ENCODE results near the gene GRIN2A. TPM values are rescaled to one million over a fixed set of nuclear protein-coding genes. Genes with fewer than 3 reads are reported as not detected.
"Not testable (repeated sequence)": the region's sequence is repeated elsewhere in the genome, so short reads cannot be mapped to it uniquely, and the experiment has no call there.

Gene GRIN2A
- total RNA-seq, 2 experiments from 2014 or later = not detected

DNA sequence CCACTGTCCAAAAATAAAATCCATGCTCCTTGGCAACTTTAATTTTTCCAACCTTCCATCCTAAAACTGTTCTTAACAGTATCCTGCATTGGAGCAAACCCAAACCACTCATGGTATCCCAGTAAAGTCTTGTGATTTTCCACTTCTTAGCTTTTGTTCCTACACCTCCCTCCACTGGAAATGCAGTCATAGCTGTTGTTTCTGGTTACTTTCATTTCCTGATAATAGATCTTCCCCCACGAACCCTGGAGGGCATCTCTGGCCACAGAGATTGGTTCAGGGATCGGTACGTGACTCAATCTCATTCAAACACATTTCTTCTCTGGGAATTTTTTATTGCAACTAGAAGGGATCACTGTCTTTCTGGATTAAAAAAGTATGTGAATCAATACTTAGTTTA is 276.0 kb downstream of the GRIN2A start:
- ChIA-PET POLR2A (no interaction called here), CTCF (no interaction called here)
- H3K4me1 Mint-ChIP-seq (ENCODE audit: low read depth) = no peaks in the 10 kb centered on the region
- no peak overlapping the region for H3K27ac Mint-ChIP-seq
- H3K9me3 Mint-ChIP-seq = peaks cover 5% of the 10 kb centered on the region
- no peaks in the 10 kb centered on the region for H3K36me3 Mint-ChIP-seq
- intact Hi-C loops (cut with micrococcal nuclease) = no loop called here
- DNase-seq = no peak
- H3K4me3 Mint-ChIP-seq = no peak overlapping the region
- no peaks in the 10 kb centered on the region for H3K27me3 Mint-ChIP-seq

DNA sequence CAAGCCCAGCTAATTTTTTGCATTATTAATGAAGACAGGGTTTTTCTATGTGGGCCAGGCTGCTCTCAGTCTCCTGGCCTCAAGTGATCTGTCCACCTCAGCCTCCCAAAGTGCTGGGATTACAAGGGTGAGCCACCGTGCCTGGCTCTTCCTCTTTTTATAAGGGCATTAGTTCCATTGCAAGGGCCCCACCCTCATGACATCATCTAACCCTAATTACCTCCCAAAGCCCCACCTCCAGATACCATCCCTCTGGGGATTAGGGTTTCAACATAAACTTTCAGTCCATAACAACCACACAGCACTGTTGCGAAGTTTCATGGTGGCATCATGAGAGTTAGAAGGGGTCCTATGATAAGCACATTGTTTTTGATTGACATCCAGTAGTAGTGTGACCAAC is 277.7 kb downstream of the GRIN2A start:
- Mint-ChIP-seq H3K27me3 (no peaks in the 10 kb centered on the region), H3K4me1 (ENCODE audit: low read depth) (no peaks in the 10 kb centered on the region), H3K9me3 (peaks cover 5% of the 10 kb centered on the region), H3K36me3 (no peaks in the 10 kb centered on the region), H3K4me3 (no peak overlapping the region), H3K27ac (no peak overlapping the region)
- intact Hi-C loops (cut with micrococcal nuclease) = no loop called here
- no peak for DNase-seq
- CTCF ChIA-PET = no interaction called here
- POLR2A ChIA-PET = no interaction called here

DNA sequence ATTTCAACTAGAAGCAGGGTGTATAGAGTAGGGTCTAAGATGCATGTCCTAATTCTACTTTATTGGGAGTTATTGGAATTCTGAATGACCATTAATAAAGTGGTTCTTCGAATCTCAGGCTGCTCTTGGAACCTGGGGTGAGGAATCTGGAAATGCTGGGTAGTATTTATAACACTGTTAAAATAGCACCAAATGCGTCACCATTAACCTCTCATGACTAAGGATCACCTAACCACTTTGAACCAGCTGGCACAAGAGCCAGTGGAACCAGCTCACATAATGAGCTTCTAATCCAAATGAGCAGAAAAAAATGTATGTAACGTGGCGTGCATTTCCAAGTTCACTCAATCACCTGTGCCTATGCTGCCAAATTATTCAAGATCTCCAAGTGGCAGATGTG is 281.7 kb downstream of the GRIN2A start:
- Mint-ChIP-seq H3K4me1 (ENCODE audit: low read depth) (no peaks in the 10 kb centered on the region), H3K9me3 (peaks cover 3% of the 10 kb centered on the region), H3K27ac (no peak overlapping the region), H3K36me3 (no peaks in the 10 kb centered on the region), H3K27me3 (no peaks in the 10 kb centered on the region), H3K4me3 (no peak overlapping the region)
- ChIA-PET POLR2A (no interaction called here), CTCF (no interaction called here)
- no peak for DNase-seq
- intact Hi-C loops (cut with micrococcal nuclease) = no loop called here

DNA sequence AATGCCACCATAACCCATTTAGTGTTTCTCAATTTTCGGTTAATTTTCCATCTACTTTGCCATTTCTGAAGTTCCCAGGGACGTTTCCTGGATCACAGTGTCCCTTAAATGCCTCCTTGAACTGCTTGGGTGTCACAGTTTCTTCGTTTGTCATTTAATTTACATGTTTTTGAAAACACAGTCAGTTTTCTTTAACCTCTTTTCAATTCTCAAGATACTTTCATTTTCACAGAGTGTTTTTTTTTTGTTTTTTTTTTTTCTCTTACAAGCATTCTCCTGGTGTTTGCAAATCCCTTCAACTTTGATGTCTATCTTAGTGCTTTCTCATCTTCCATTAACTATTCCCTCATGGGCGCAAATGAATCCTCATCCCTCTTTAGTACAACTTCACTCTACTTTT is 283.7 kb downstream of the GRIN2A start:
- POLR2A ChIA-PET = no interaction called here
- H3K36me3 Mint-ChIP-seq = no peaks in the 10 kb centered on the region
- intact Hi-C loops (cut with micrococcal nuclease) = no loop called here

DNA sequence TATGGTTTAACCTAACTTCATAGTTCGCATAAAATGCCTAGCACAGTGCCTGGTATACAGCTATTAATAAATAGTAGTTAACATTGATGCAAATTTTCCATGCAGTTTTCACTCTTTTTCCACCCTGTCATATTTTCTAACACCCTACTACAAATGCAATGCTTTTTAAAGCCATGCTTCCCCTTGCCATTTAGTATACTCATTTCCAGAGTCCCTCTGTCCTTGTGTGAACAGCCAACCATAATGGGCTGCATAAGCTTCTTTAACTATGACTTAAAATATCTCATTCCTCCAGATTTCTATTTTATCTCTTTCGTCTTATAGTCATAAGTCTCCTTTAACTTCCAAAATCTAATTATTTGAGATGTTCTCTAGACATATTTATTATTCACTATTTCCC is 284.1 kb downstream of the GRIN2A start:
- H3K4me3 Mint-ChIP-seq = no peak overlapping the region
- no peaks in the 10 kb centered on the region for H3K27me3 Mint-ChIP-seq
- POLR2A ChIA-PET = no interaction called here
- peaks cover 3% of the 10 kb centered on the region for H3K9me3 Mint-ChIP-seq
- intact Hi-C loops (cut with micrococcal nuclease) = no loop called here
- CTCF ChIA-PET = no interaction called here
- no peak overlapping the region for H3K27ac Mint-ChIP-seq
- DNase-seq = no peak
- H3K36me3 Mint-ChIP-seq = no peaks in the 10 kb centered on the region
- H3K4me1 Mint-ChIP-seq (ENCODE audit: low read depth) = no peaks in the 10 kb centered on the region

More for the DNA sequence above, 283.7 kb downstream of the GRIN2A start:
- H3K9me3 Mint-ChIP-seq = peaks cover 7% of the 10 kb centered on the region
- no peaks in the 10 kb centered on the region for H3K4me1 Mint-ChIP-seq (ENCODE audit: low read depth)
- no peak overlapping the region for H3K27ac Mint-ChIP-seq
- CTCF ChIA-PET = no interaction called here
- no peak overlapping the region for H3K4me3 Mint-ChIP-seq
- DNase-seq = no peak
- no peaks in the 10 kb centered on the region for H3K27me3 Mint-ChIP-seq

DNA sequence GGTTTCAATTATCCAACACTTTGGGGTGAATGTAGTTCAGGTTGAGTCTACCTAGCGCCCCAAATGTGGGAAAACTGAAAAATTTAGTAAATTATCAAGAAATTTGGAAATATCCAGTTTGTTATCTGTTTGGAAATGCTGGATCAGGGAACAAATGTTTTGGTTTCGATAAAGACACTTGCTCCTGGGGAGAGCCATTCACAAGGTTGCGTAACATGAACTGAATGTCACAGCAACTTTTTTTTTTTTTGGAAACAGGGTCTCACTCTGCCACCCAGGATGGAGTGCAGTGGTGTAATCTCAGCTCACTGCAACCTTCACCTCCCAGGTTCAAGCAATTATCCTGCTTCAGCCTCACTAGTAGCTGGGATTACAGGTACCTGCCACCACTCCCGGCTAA is 286.4 kb downstream of the GRIN2A start:
- DNase-seq = no peak
- Mint-ChIP-seq H3K9me3 (peaks cover 6% of the 10 kb centered on the region), H3K27me3 (no peaks in the 10 kb centered on the region), H3K27ac (no peak overlapping the region), H3K4me3 (no peak overlapping the region), H3K4me1 (ENCODE audit: low read depth) (no peaks in the 10 kb centered on the region), H3K36me3 (no peaks in the 10 kb centered on the region)
- ChIA-PET POLR2A (no interaction called here), CTCF (no interaction called here)
- intact Hi-C loops (cut with micrococcal nuclease) = no loop called here

DNA sequence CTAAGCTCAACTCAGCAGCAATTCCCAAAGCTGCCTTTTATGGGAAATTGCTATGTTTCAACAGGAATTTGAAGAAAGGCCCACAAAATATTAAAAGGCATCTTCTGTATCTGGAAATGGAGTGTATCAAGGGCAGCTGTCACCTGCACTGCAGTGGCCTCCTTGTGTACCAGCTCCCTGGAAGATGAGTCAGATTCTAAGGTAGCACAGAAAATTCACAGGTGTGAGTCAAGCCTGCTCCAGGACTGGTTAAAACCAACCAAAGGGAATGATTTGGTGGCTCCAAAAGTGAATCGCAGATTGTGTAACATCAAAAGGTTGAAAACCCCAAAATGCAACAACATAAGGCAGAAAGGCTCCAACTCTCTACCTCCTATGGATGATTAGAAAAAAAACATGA is 296.4 kb downstream of the GRIN2A start:
- Mint-ChIP-seq H3K4me1 (ENCODE audit: low read depth) (no peaks in the 10 kb centered on the region), H3K36me3 (no peaks in the 10 kb centered on the region), H3K9me3 (no peaks in the 10 kb centered on the region), H3K4me3 (no peak overlapping the region), H3K27ac (no peak overlapping the region), H3K27me3 (peaks cover 2% of the 10 kb centered on the region)
- CTCF ChIA-PET = no interaction called here
- no peak for DNase-seq
- intact Hi-C loops (cut with micrococcal nuclease) = no loop called here
- POLR2A ChIA-PET = no interaction called here

DNA sequence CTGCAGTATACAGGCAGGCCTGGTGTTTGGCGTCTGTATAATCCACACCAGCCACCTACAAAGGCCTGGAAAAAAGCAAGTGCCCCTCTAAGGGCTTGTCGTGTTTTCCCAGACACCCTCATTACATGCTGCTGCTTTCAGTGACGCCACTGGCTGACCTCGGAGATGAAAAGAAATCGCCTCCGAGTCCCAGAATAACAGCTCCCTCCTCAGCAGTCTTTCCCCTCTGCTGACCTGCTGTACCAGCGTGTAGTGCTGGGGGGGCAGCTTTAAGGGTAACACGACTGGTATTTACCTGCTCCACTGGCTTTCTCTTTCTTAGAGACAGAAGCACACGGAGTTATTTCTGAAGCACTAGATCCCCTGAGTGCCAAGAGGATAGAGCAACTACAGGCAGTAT is 296.8 kb downstream of the GRIN2A start:
- Mint-ChIP-seq H3K36me3 (no peaks in the 10 kb centered on the region), H3K9me3 (no peaks in the 10 kb centered on the region), H3K4me1 (ENCODE audit: low read depth) (no peaks in the 10 kb centered on the region), H3K27me3 (peaks cover 2% of the 10 kb centered on the region), H3K4me3 (no peak overlapping the region), H3K27ac (no peak overlapping the region)
- no peak for DNase-seq
- ChIA-PET POLR2A (no interaction called here), CTCF (no interaction called here)
- intact Hi-C loops (cut with micrococcal nuclease) = no loop called here

DNA sequence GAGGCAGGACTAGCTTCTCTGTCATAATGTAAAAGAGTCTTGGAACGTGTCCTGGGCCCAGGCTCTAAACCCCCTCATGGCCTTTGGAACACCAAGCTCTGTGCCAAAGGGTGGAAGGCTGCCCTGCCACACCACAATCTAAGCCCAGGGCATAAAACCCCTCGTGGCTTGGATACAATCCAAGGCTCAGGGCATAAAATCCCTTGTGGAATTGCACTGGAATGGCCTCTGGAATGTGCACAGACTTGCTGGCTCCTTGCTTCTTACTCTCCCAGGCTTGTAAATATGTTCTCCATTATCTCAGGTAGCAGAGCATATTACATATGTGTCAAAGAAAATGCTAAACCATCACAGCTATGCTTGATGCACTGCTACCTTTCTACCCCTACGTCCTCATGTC is 306.2 kb downstream of the GRIN2A start:
- H3K9me3 Mint-ChIP-seq; intact Hi-C loops (cut with micrococcal nuclease); H3K27me3 Mint-ChIP-seq; H3K36me3 Mint-ChIP-seq; H3K27ac Mint-ChIP-seq; DNase-seq; CTCF ChIA-PET; H3K4me3 Mint-ChIP-seq; H3K4me1 Mint-ChIP-seq (ENCODE audit: low read depth); POLR2A ChIA-PET: not testable (repeated sequence)

DNA sequence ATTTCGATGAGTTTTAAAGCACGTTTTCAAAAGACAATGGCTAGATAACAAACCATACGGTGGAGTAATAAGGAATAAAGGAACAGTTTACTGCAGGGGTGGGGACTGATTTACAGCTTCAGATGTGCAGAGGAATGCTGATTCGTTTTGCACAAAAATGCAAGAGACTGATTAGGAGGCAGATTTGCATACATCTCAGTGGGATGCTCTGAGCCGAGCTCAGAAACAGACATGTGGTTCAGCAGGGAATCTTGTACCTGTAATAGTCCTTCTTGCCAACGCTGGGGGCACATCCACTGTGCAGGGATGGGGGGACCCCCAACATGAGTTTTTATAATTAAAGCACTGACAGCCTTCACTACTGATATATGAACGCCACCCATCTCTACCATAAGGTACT is 308.0 kb downstream of the GRIN2A start:
- intact Hi-C loops (cut with micrococcal nuclease) = no loop called here
- CTCF ChIA-PET = no interaction called here
- POLR2A ChIA-PET = no interaction called here
- Mint-ChIP-seq H3K9me3 (no peaks in the 10 kb centered on the region), H3K27me3 (no peaks in the 10 kb centered on the region), H3K27ac (no peak overlapping the region), H3K4me1 (ENCODE audit: low read depth) (no peaks in the 10 kb centered on the region), H3K4me3 (no peak overlapping the region), H3K36me3 (no peaks in the 10 kb centered on the region)
- no peak for DNase-seq

DNA sequence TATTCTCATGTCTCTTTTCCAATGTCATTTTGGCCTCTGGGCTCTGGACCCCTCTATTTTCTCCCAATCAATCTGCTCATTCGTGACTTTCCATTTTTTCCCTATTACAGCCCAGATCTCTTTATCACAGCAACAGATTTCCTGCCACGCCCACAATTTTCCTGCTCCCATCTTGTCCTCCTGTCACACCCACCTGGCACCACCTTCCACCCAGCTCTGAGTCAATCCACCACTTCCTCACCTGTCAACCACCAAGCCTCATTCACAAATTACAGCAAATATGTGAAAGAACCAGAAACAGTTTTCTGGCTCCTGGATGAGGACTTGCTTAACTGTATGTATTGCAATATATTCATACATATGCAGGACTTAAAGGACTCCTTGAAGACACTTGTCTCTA is 311.3 kb downstream of the GRIN2A start:
- Mint-ChIP-seq H3K36me3 (no peaks in the 10 kb centered on the region), H3K9me3 (no peaks in the 10 kb centered on the region), H3K27ac (no peak overlapping the region), H3K4me1 (ENCODE audit: low read depth) (no peaks in the 10 kb centered on the region), H3K4me3 (no peak overlapping the region), H3K27me3 (no peaks in the 10 kb centered on the region)
- no peak for DNase-seq
- CTCF ChIA-PET = no interaction called here
- POLR2A ChIA-PET = no interaction called here
- intact Hi-C loops (cut with micrococcal nuclease) = no loop called here

DNA sequence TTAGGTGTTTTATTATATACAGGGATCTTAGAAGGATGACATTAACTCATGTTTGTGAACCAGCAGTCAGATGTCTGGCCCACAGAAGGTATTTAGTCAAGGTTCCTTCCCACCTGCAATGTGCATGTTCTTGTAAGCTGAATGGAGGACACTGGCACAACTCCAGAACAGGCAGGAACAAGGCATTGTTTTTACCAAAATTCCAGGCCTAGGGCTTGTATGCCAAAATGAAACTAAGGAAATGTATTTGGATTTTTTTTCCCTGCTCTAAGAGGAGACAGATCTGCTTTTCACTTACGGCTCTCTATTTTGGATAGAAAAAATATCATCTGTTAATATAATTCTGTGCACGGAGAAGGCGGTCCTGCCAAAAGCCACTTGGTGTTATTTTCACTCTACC is 312.5 kb downstream of the GRIN2A start:
- ChIA-PET CTCF (no interaction called here), POLR2A (no interaction called here)
- Mint-ChIP-seq H3K36me3 (no peaks in the 10 kb centered on the region), H3K27me3 (no peaks in the 10 kb centered on the region), H3K4me1 (ENCODE audit: low read depth) (no peaks in the 10 kb centered on the region), H3K27ac (no peak overlapping the region), H3K4me3 (no peak overlapping the region), H3K9me3 (no peaks in the 10 kb centered on the region)
- no peak for DNase-seq
- intact Hi-C loops (cut with micrococcal nuclease) = no loop called here

DNA sequence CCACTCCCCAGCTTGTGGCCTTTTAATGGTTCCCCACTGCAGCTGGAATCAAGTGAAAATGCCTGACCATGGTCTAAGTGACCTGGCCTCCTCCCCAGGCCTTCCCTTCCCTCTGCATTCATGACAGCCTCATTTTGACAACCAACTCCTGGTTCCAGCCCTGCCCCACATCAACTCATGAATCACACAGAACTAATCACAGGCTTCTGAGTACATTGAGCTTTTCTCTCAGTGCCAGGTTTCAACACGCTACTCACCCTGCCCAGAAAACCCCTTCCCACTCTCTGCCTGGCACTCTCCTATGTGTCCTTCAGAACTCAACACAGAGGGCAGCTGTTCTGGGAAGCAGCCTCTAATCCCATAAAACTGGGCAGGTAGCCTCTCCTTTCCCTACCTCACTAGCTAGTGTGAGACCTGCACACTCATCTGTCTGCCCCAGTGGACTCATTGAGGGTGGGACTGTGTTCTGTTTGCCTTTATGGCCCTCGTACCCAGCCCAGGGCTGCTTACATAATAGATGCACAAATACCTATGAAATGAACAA is 313.6 kb downstream of the GRIN2A start:
- DNase-seq = no peak
- H3K9me3 Mint-ChIP-seq = no peaks in the 10 kb centered on the region
- no peak overlapping the region for H3K4me3 Mint-ChIP-seq
- no peaks in the 10 kb centered on the region for H3K4me1 Mint-ChIP-seq (ENCODE audit: low read depth)
- intact Hi-C loops (cut with micrococcal nuclease) = no loop called here
- no peaks in the 10 kb centered on the region for H3K36me3 Mint-ChIP-seq
- ChIA-PET POLR2A (no interaction called here), CTCF (no interaction called here)
- H3K27me3 Mint-ChIP-seq = no peaks in the 10 kb centered on the region
- H3K27ac Mint-ChIP-seq = no peak overlapping the region

DNA sequence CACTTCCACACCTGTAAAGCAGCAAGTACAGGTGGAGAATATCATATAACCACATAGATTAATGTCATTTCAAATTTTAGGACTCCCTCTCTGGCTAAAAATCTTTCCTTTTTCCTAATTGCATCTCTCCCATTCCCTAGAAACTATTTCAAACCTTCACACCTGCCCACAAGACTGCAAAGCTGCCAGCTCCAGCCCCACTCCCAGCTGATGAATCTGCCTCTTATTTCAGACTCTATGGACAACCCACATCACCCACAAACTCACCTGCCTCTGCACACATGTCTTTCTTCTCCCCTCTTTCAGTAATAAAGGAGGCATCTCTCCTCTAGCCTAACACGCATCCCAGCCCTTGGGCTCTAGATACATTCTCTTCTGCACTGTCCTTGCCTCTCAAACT is 315.1 kb downstream of the GRIN2A start:
- Mint-ChIP-seq H3K4me1 (ENCODE audit: low read depth) (no peaks in the 10 kb centered on the region), H3K27me3 (no peaks in the 10 kb centered on the region), H3K36me3 (no peaks in the 10 kb centered on the region), H3K4me3 (no peak overlapping the region), H3K27ac (no peak overlapping the region), H3K9me3 (no peaks in the 10 kb centered on the region)
- no peak for DNase-seq
- ChIA-PET POLR2A (no interaction called here), CTCF (no interaction called here)
- intact Hi-C loops (cut with micrococcal nuclease) = no loop called here

Measured in activated CD4-positive, alpha-beta memory T cell treated with anti-CD3 and anti-CD28 coated beads for 36 hours (primary cell).